ENCODE measurements around the gene MRPL18. TPM values are rescaled to one million over a fixed set of nuclear protein-coding genes. Genes with fewer than 3 reads are reported as not detected.

Gene MRPL18
- total and polyA plus RNA-seq, 2 of the 4 experiments (the other 2 are of a cell fraction): 53.4 to 56.8 TPM

DNA sequence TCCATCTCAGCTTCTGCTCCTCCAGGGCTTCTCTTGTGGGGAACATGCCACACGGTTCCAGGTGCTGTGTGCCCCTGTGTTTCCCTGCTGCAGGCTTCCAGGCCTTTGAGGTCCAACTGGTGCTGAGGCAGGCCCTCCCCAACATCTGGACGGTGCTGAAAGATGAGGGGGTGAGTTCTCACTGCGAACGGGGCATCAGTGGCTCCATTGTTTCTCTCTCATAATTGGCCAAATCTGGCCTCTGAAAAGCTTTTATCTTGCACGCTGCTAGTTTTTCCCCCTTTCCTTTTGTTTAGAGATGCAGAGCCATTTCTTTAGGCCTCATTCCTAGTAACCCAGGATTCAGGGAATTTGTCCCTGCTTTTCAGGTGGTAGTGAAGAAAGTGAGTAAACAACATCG is 18.4 kb downstream of the MRPL18 start:
- Histone ChIP-seq H3K18ac (ENCODE audit: low read depth, low read length) (no peak overlapping the region), H2BK120ac (ENCODE audit: low read depth, low read length) (no peak overlapping the region), H4K91ac (ENCODE audit: insufficient read depth, low read depth, low read length) (no peak overlapping the region), H3K56ac (ENCODE audit: extremely low read depth, insufficient read depth, low read length) (no peak overlapping the region), H3K36me3 (ENCODE audit: control insufficient read depth, insufficient read depth, low read length) (no peaks in the 10 kb centered on the region), H3K9ac (ENCODE audit: low read depth, low read length) (no peak overlapping the region), H2BK5ac (ENCODE audit: low read depth, low read length, poor library complexity, severe bottlenecking) (no peak overlapping the region), H3K4ac (ENCODE audit: low read depth, low read length) (no peak overlapping the region), H3K79me1 (ENCODE audit: low read depth in 1 of 2, low read length in 2 of 2) (no peaks in the 10 kb centered on the region), H3K4me1 (ENCODE audit: control insufficient read depth, insufficient read depth, low read length) (no peaks in the 10 kb centered on the region), H3K4me3 (ENCODE audit: insufficient read depth, low read depth, low read length) (no peak overlapping the region), H3K23ac (ENCODE audit: low read depth, low read length) (no peak overlapping the region), H4K5ac (ENCODE audit: low read depth, low read length) (no peak overlapping the region), H2AK5ac (ENCODE audit: low read depth, low read length) (no peak overlapping the region), H3K9me1 (ENCODE audit: insufficient read depth, low read length) (no peaks in the 10 kb centered on the region), H3K14ac (replicated peaks; ENCODE audit: low read depth, low read length) (no peak overlapping the region), H3K4me2 (ENCODE audit: low read depth, low read length) (no peak overlapping the region), H4K20me1 (ENCODE audit: insufficient read depth, low read length) (no peaks in the 10 kb centered on the region), H4K8ac (ENCODE audit: low read depth in 2 of 2, low read length in 2 of 2) (no peak overlapping the region), H2BK15ac (ENCODE audit: low read depth, low read length) (no peak overlapping the region), H2AFZ (replicated peaks; ENCODE audit: low read length, poor library complexity) (no peak overlapping the region), H3K27me3 (ENCODE audit: control insufficient read depth, insufficient read depth, low read length) (no peaks in the 10 kb centered on the region), H3K9me3 (ENCODE audit: control insufficient read depth, insufficient read depth, low read length) (no peaks in the 10 kb centered on the region), H3K27ac (ENCODE audit: insufficient read depth, low read length) (no peak overlapping the region), H2BK20ac (ENCODE audit: low read depth, low read length) (no peak overlapping the region), H2AK9ac (replicated peaks; ENCODE audit: low read depth, low read length, poor library complexity) (no peak overlapping the region)
- ATAC-seq (ENCODE audit: low read depth): no peak
- DNase-seq: no peak
- intact Hi-C loops (cut with micrococcal nuclease) (no loop called here), in situ Hi-C loops (cut with MboI; ENCODE audit: low sequenced_read_pairs) (loop anchor here (25.0 kb wide), 1 partner anchor 621 kb away; no protein-coding TSS in a partner anchor), dilution Hi-C loops (cut with HindIII; ENCODE audit: low sequenced_read_pairs, unreplicated experiment) (no loop called here)
- ChIA-PET POLR2A (ENCODE audit: unreplicated experiment) (no interaction called here), CTCF (interaction anchor here (0.6 kb wide), 1 partner anchor 32 kb away, joined by 3 read pairs; no protein-coding TSS in a partner anchor)
- no CpG with 5 or more reads among the region's 6 CpGs for WGBS, 2 experiments (ENCODE audit: extremely low coverage in 2 of 2, insufficient read length in 1 of 2)
- no peak for TF ChIP-seq FOS (IDR thresholded peaks at IDR 0.05; ENCODE audit: low read depth, low read length)
- no peak for TF ChIP-seq POLR2A (IDR thresholded peaks at IDR 0.05; ENCODE audit: low read depth, low read length)
- TF ChIP-seq NFE2L2 (IDR thresholded peaks at IDR 0.05; ENCODE audit: low read depth, low read length): no peak
- no peak for TF ChIP-seq RFX5 (IDR thresholded peaks at IDR 0.05; ENCODE audit: low read depth, low read length)
- TF ChIP-seq MAFK (IDR thresholded peaks at IDR 0.05; ENCODE audit: low read depth, low read length): no peak
- TF ChIP-seq, protein P1, sequence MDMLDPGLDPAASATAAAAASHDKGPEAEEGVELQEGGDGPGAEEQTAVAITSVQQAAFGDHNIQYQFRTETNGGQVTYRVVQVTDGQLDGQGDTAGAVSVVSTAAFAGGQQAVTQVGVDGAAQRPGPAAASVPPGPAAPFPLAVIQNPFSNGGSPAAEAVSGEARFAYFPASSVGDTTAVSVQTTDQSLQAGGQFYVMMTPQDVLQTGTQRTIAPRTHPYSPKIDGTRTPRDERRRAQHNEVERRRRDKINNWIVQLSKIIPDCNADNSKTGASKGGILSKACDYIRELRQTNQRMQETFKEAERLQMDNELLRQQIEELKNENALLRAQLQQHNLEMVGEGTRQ (IDR thresholded peaks at IDR 0.05; ENCODE audit: low read depth, low read length): no peak
- TF ChIP-seq RAD21 (IDR thresholded peaks at IDR 0.05; ENCODE audit: low read length): no peak
- no peak for TF ChIP-seq MXI1 (IDR thresholded peaks at IDR 0.05; ENCODE audit: borderline replicate concordance, low read depth, low read length)
- TF ChIP-seq RCOR1 (IDR thresholded peaks at IDR 0.05; ENCODE audit: insufficient replicate concordance, low read length): no peak
- no peak for TF ChIP-seq MAZ (IDR thresholded peaks at IDR 0.05; ENCODE audit: borderline replicate concordance, low read depth, low read length)
- BruUV-seq (replicated peaks): no TSS peak
